Duodenal mucosa (tissue), 2 donors: ENCODE data around the gene KCNG2.

Experiments used
- H3K27ac ChIP-seq: one replicate; pipeline ENCODE4 v1.7.0; 2013; ENCODE audit warnings: low read depth, low read length
- H3K27me3 ChIP-seq, 2 donors: one replicate each; pipeline ENCODE4 v1.7.0; 2013; ENCODE audit warnings: low read length in 2 of 2, control low read depth in 1 of 2; ENCODE audit not compliant: insufficient read depth in 2 of 2, control insufficient read depth in 1 of 2
- H3K36me3 ChIP-seq, 2 donors: one replicate each; pipeline ENCODE4 v1.7.0; 2013; ENCODE audit warnings: low read length in 2 of 2, control low read depth in 1 of 2; ENCODE audit not compliant: insufficient read depth in 2 of 2, control insufficient read depth in 1 of 2
- H3K4me1 ChIP-seq, 2 donors: one replicate each; pipeline ENCODE4 v1.7.0; 2013; ENCODE audit warnings: low read length in 2 of 2, control low read depth in 1 of 2; ENCODE audit not compliant: insufficient read depth in 2 of 2, control insufficient read depth in 1 of 2
- H3K4me3 ChIP-seq, 2 donors: one replicate each; pipeline ENCODE4 v1.7.0; 2013; ENCODE audit warnings: low read length in 2 of 2, low read depth in 1 of 2
- H3K9ac ChIP-seq, 2 donors: one replicate each; pipeline ENCODE4 v1.7.0; 2013; ENCODE audit warnings: low read length in 2 of 2, low read depth in 1 of 2
- H3K9me3 ChIP-seq, 2 donors: one replicate each; pipeline ENCODE4 v1.7.0; 2013; ENCODE audit warnings: low read length in 2 of 2, control low read depth in 1 of 2; ENCODE audit not compliant: control insufficient read depth in 1 of 2

The KCNG2 gene

DNA sequence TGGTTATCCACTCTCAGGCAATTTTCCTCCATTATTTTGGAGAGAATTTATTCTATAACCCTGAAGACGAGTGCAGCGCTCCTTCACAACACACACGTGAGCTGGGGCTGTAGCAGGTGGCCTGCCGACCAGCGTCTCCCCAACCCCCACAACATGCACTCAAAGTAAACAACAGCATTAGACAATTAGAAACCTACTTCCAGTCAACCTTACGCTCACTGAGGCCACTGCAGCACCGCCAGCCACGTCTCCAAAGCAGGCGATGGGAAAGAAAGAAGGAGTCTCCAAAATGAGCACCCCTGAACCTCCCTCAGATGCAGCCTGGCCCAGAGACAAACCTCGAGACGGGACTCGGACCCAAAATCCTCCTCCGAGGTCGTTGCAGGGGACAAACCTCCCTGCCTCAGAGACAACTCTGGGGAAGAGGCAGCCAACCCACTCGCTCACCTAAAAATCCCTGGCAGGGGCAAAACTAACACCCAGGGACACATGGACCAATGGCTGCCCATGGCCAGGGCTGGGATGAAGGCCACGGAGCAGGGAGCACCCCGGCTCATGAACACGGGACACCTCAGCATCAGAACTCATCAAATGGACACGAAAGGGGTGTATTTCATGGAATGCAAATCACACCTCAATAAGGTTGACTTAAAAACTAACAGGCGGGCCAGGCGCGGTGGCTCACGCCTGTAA lies 151.1 kb downstream of the KCNG2 start:
- Histone ChIP-seq H3K9me3 (no peaks in the 10 kb centered on the region), H3K27ac (no peak overlapping the region), H3K36me3 (no peaks in the 10 kb centered on the region), H3K9ac (no peak overlapping the region), H3K4me3 (no peak overlapping the region), H3K27me3 (no peaks in the 10 kb centered on the region), H3K4me1 (peaks cover 17 to 31% of the 10 kb centered on the region in 2 donors)
